IPS DF 19.7 (cell line): ENCODE data around the gene TRPM2.
"Not testable (repeated sequence)": the region's sequence is repeated elsewhere in the genome, so short reads cannot be mapped to it uniquely, and the experiment has no call there.

Experiments
- DNase-seq: peaks from one replicate; pipeline ENCODE4 v3.0.0-alpha.2; 2013; ENCODE audit warnings: low read depth, low spot score

The TRPM2 gene

GRCh38 chr21:44414291-44415072, 61.1 kb downstream of the TRPM2 start:
- no peak for DNase-seq

GRCh38 chr21:44415073-44416025, 61.9 kb downstream of the TRPM2 start:
- no peak for DNase-seq

GRCh38 chr21:44416193-44416592, 62.8 kb downstream of the TRPM2 start:
- no peak for DNase-seq

- not testable (repeated sequence) for DNase-seq
These were observed 64.2 kb downstream of the TRPM2 start for GRCh38 chr21:44417621-44418107.

GRCh38 chr21:44418108-44418875, 64.9 kb downstream of the TRPM2 start:
- no peak for DNase-seq

- DNase-seq: no peak
These were observed 65.4 kb downstream of the TRPM2 start for GRCh38 chr21:44418876-44419230.

- DNase-seq: no peak
These were observed 66.3 kb downstream of the TRPM2 start for GRCh38 chr21:44419679-44420078.

- DNase-seq: no peak
These were observed 67.2 kb downstream of the TRPM2 start for GRCh38 chr21:44420416-44421205.

- DNase-seq: no peak
These were observed 68.8 kb downstream of the TRPM2 start for GRCh38 chr21:44421901-44422840.

GRCh38 chr21:44423312-44423821, 69.9 kb downstream of the TRPM2 start:
- no peak for DNase-seq

- DNase-seq: no peak
These were observed 70.7 kb downstream of the TRPM2 start for GRCh38 chr21:44423941-44424607.

GRCh38 chr21:44424608-44425306, 71.3 kb downstream of the TRPM2 start:
- no peak for DNase-seq

GRCh38 chr21:44425307-44425894, 72.0 kb downstream of the TRPM2 start:
- no peak for DNase-seq

- no peak for DNase-seq
These were observed 72.7 kb downstream of the TRPM2 start for GRCh38 chr21:44425895-44426662.

- no peak for DNase-seq
These were observed 73.3 kb downstream of the TRPM2 start for GRCh38 chr21:44426663-44427191.

- DNase-seq: no peak
These were observed 74.1 kb downstream of the TRPM2 start for GRCh38 chr21:44427241-44428120.
